ENCODE data around the gene CLOCK.
"Not testable (repeated sequence)": the region's sequence is repeated elsewhere in the genome, so short reads cannot be mapped to it uniquely, and the experiment has no call there.

The CLOCK gene

GRCh38 chr4:55546756-55547465, at the start of gene CLOCK:
TSS of gene CLOCK (minus strand) at chr4:55546909. CDS start at chr4:55482785, 64,124 bp downstream.
- peak; percentile 87 for DNase-seq (ENCODE audit: low spot score)

- DNase-seq (ENCODE audit: low spot score), result no peak
Observed at GRCh38 chr4:55592014-55592413, 45.3 kb upstream of the CLOCK start, which contains the start of gene PDCL2. TSS of gene PDCL2 (minus strand) at chr4:55592245. CDS start at chr4:55592109, 136 bp downstream.

GRCh38 chr4:55588160-55588559, 41.5 kb upstream of the CLOCK start:
- DNase-seq (ENCODE audit: low spot score), result no peak

GRCh38 chr4:55582773-55583172, 36.1 kb upstream of the CLOCK start:
- DNase-seq (ENCODE audit: low spot score), result not testable (repeated sequence)

GRCh38 chr4:55578341-55579010, 31.8 kb upstream of the CLOCK start:
- no peak for DNase-seq (ENCODE audit: low spot score)

- DNase-seq (ENCODE audit: low spot score), result no peak
Observed at GRCh38 chr4:55575513-55575912, 28.8 kb upstream of the CLOCK start.

GRCh38 chr4:55574252-55574651, 27.5 kb upstream of the CLOCK start:
- DNase-seq (ENCODE audit: low spot score), result no peak

GRCh38 chr4:55571806-55572205, 25.1 kb upstream of the CLOCK start:
- DNase-seq (ENCODE audit: low spot score), result no peak

- DNase-seq (ENCODE audit: low spot score), result no peak
Observed at GRCh38 chr4:55568905-55569504, 22.3 kb upstream of the CLOCK start.

- peak; percentile 31 for DNase-seq (ENCODE audit: low spot score)
Observed at GRCh38 chr4:55561889-55562288, 15.2 kb upstream of the CLOCK start.

- no peak for DNase-seq (ENCODE audit: low spot score)
Observed at GRCh38 chr4:55560096-55560495, 13.4 kb upstream of the CLOCK start.

GRCh38 chr4:55554453-55555030, 7.8 kb upstream of the CLOCK start:
- peak; percentile 20 for DNase-seq (ENCODE audit: low spot score)

- DNase-seq (ENCODE audit: low spot score), result no peak
Observed at GRCh38 chr4:55553441-55554201, 6.9 kb upstream of the CLOCK start.

GRCh38 chr4:55551964-55552363, 5.3 kb upstream of the CLOCK start:
- DNase-seq (ENCODE audit: low spot score), result not testable (repeated sequence)

GRCh38 chr4:55549888-55550287, 3.2 kb upstream of the CLOCK start:
- no peak for DNase-seq (ENCODE audit: low spot score)

- no peak for DNase-seq (ENCODE audit: low spot score)
Observed at GRCh38 chr4:55547918-55548317, 1.2 kb upstream of the CLOCK start.

- DNase-seq (ENCODE audit: low spot score), result no peak
Observed at GRCh38 chr4:55547466-55547770, 709 bp upstream of the CLOCK start.

- DNase-seq (ENCODE audit: low spot score), result no peak
Observed at GRCh38 chr4:55546506-55546755, 278 bp downstream of the CLOCK start.

GRCh38 chr4:55545641-55546505, 836 bp downstream of the CLOCK start:
- DNase-seq (ENCODE audit: low spot score), result peak; percentile 77

GRCh38 chr4:55545151-55545550, 1.6 kb downstream of the CLOCK start:
- DNase-seq (ENCODE audit: low spot score), result peak; percentile 14

GRCh38 chr4:55543858-55544257, 2.9 kb downstream of the CLOCK start:
- no peak for DNase-seq (ENCODE audit: low spot score)

- no peak for DNase-seq (ENCODE audit: low spot score)
Observed at GRCh38 chr4:55540271-55540670, 6.4 kb downstream of the CLOCK start.
